Measurements from ENCODE around the gene ARHGAP5. TPM values are rescaled to one million over a fixed set of nuclear protein-coding genes. Genes with fewer than 3 reads are reported as not detected.

Gene ARHGAP5
- total RNA-seq, 1 donor from 2014 or later: 140 TPM

- FAIRE-seq (no peak), DNase-seq (ENCODE audit: low read depth) (peak; percentile 15)
- Histone ChIP-seq H3K9me3 (ENCODE audit: insufficient read depth, low read depth, low read length) (no peaks in the 10 kb centered on the region), H3K4me1 (ENCODE audit: insufficient read depth, low read length) (peaks cover 12% of the 10 kb centered on the region), H3K4me2 (ENCODE audit: low read length) (peak overlapping the region; percentile 87), H3K9ac (ENCODE audit: low read length) (peak overlapping the region; percentile 88), H3K36me3 (ENCODE audit: insufficient read depth, low read length) (no peaks in the 10 kb centered on the region), H3K79me2 (ENCODE audit: insufficient read depth, low read length) (peaks cover 35% of the 10 kb centered on the region), H3K4me3 (ENCODE audit: insufficient read depth, low read depth, low read length) (peak overlapping the region; percentile 82), H3K27me3 (ENCODE audit: insufficient read depth, low read length) (no peaks in the 10 kb centered on the region), H2AFZ (ENCODE audit: low read depth, low read length) (peak overlapping the region; percentile 86), H3K27ac (ENCODE audit: low read depth, low read length) (peak overlapping the region; percentile 85), H4K20me1 (ENCODE audit: insufficient read depth, low read length) (peaks cover 26% of the 10 kb centered on the region)
- no peaks in the 10 kb centered on the region for H3K27me3 Mint-ChIP-seq (ENCODE audit: low read depth, unreplicated experiment)
- no peaks in the 10 kb centered on the region for H3K9me3 Mint-ChIP-seq (ENCODE audit: unreplicated experiment)
- H3K27ac Mint-ChIP-seq (ENCODE audit: unreplicated experiment): peak overlapping the region; percentile 98
- peaks cover 10% of the 10 kb centered on the region for H3K4me1 Mint-ChIP-seq (ENCODE audit: low read depth, unreplicated experiment)
- peak overlapping the region; percentile 93 for H3K4me3 Mint-ChIP-seq (ENCODE audit: unreplicated experiment)
- no peaks in the 10 kb centered on the region for H3K36me3 Mint-ChIP-seq (ENCODE audit: low read depth, unreplicated experiment)
- TF ChIP-seq, protein P1, sequence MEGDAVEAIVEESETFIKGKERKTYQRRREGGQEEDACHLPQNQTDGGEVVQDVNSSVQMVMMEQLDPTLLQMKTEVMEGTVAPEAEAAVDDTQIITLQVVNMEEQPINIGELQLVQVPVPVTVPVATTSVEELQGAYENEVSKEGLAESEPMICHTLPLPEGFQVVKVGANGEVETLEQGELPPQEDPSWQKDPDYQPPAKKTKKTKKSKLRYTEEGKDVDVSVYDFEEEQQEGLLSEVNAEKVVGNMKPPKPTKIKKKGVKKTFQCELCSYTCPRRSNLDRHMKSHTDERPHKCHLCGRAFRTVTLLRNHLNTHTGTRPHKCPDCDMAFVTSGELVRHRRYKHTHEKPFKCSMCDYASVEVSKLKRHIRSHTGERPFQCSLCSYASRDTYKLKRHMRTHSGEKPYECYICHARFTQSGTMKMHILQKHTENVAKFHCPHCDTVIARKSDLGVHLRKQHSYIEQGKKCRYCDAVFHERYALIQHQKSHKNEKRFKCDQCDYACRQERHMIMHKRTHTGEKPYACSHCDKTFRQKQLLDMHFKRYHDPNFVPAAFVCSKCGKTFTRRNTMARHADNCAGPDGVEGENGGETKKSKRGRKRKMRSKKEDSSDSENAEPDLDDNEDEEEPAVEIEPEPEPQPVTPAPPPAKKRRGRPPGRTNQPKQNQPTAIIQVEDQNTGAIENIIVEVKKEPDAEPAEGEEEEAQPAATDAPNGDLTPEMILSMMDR (IDR thresholded peaks at IDR 0.05; ENCODE audit: insufficient read depth, low read depth, low read length): no peak
- TF ChIP-seq EZH2 (IDR thresholded peaks at IDR 0.05; ENCODE audit: insufficient read depth, low read length): no peak
These were observed 1.3 kb upstream of the ARHGAP5 start for GRCh38 chr14:32075672-32076277.

GRCh38 chr14:32076278-32077080 lies 625 bp upstream of the ARHGAP5 start:
- no peaks in the 10 kb centered on the region for H3K9me3 ChIP-seq (ENCODE audit: insufficient read depth, low read depth, low read length)
- TF ChIP-seq, protein P1 (IDR thresholded peaks at IDR 0.05; ENCODE audit: insufficient read depth, low read depth, low read length): no peak
- TF ChIP-seq EZH2 (IDR thresholded peaks at IDR 0.05; ENCODE audit: insufficient read depth, low read length): no peak
- Mint-ChIP-seq H3K4me3 (ENCODE audit: unreplicated experiment) (peak overlapping the region; percentile 93), H3K27ac (ENCODE audit: unreplicated experiment) (peak overlapping the region; percentile 98), H3K27me3 (ENCODE audit: low read depth, unreplicated experiment) (no peaks in the 10 kb centered on the region), H3K4me1 (ENCODE audit: low read depth, unreplicated experiment) (peaks cover 14% of the 10 kb centered on the region), H3K9me3 (ENCODE audit: unreplicated experiment) (no peaks in the 10 kb centered on the region), H3K36me3 (ENCODE audit: low read depth, unreplicated experiment) (no peaks in the 10 kb centered on the region)
- peak overlapping the region; percentile 87 for H3K4me2 ChIP-seq (ENCODE audit: low read length)
- no peaks in the 10 kb centered on the region for H3K27me3 ChIP-seq (ENCODE audit: insufficient read depth, low read length)
- H3K4me3 ChIP-seq (ENCODE audit: insufficient read depth, low read depth, low read length): peak overlapping the region; percentile 82
- H3K4me1 ChIP-seq (ENCODE audit: insufficient read depth, low read length): peaks cover 12% of the 10 kb centered on the region
- FAIRE-seq: no peak
- peaks cover 42% of the 10 kb centered on the region for H3K79me2 ChIP-seq (ENCODE audit: insufficient read depth, low read length)
- DNase-seq (ENCODE audit: low read depth): peak; percentile 94
- H3K27ac ChIP-seq (ENCODE audit: low read depth, low read length): peak overlapping the region; percentile 90
- peak overlapping the region; percentile 86 for H2AFZ ChIP-seq (ENCODE audit: low read depth, low read length)
- no peaks in the 10 kb centered on the region for H3K36me3 ChIP-seq (ENCODE audit: insufficient read depth, low read length)
- peak overlapping the region; percentile 88 for H3K9ac ChIP-seq (ENCODE audit: low read length)
- peaks cover 33% of the 10 kb centered on the region for H4K20me1 ChIP-seq (ENCODE audit: insufficient read depth, low read length)
